WTC11 (cell line): ENCODE results near the gene RNPS1. TPM values are rescaled to one million over a fixed set of nuclear protein-coding genes. Genes with fewer than 3 reads are reported as not detected.

ENCODE experiments used
- ATAC-seq: fragments of 200-7000 bp; cut with Tn5 transposase; 2 replicates; pipeline ENCODE4 v1.10.0; 2021; ENCODE audit warnings: mild to moderate bottlenecking, moderate library complexity
- CTCF ChIA-PET: fragments of 300-600 bp; sonication (Branson Sonifier 250); formaldehyde crosslinking; loops from one replicate; lab custom pipeline; 2021; ENCODE audit warnings: antibody characterized with exemption; lab: Charles Lee
- POLR2A ChIA-PET: fragments of 350-600 bp; sonication (Branson Sonifier 250); formaldehyde crosslinking; loops from one replicate; lab custom pipeline; 2021; ENCODE audit warnings: antibody characterized with exemption; lab: Charles Lee
- DNase-seq: peaks from one replicate; pipeline ENCODE4 v3.0.0; 2021; ENCODE audit warnings: low spot score
- H3K27ac Mint-ChIP-seq: 2 replicates; pipeline ENCODE4 v1.8.0; 2021; ENCODE audit warnings: mixed read lengths
- H3K27me3 Mint-ChIP-seq: 2 replicates; pipeline ENCODE4 v1.8.0; 2021; ENCODE audit warnings: low read depth, mild to moderate bottlenecking, moderate library complexity, mixed read lengths
- H3K36me3 Mint-ChIP-seq: 2 replicates; pipeline ENCODE4 v1.8.0; 2021; ENCODE audit warnings: mixed read lengths
- H3K4me1 Mint-ChIP-seq: 2 replicates; pipeline ENCODE4 v1.8.0; 2022; ENCODE audit warnings: mixed read lengths
- H3K4me3 Mint-ChIP-seq: 2 replicates; pipeline ENCODE4 v1.8.0; 2021; ENCODE audit warnings: mild to moderate bottlenecking, moderate library complexity, mixed read lengths
- H3K9me3 Mint-ChIP-seq: 2 replicates; pipeline ENCODE4 v1.8.0; 2021; ENCODE audit warnings: mixed read lengths
- CBFB ChIP-seq: sonication (generic); formaldehyde crosslinking; IDR thresholded peaks from 2 replicates; pipeline ENCODE4 v1.8.1; 2022; ENCODE audit warnings: mild to moderate bottlenecking, low read depth, missing genetic modification reagents
- ELF4 ChIP-seq: sonication (generic); formaldehyde crosslinking; IDR thresholded peaks from 2 replicates; pipeline ENCODE4 v1.8.1; 2022; ENCODE audit warnings: low read depth, mild to moderate bottlenecking, moderate library complexity, missing genetic modification reagents
- ETV6 ChIP-seq: sonication (generic); formaldehyde crosslinking; IDR thresholded peaks from 2 replicates; pipeline ENCODE4 v1.8.1; 2022; ENCODE audit warnings: mild to moderate bottlenecking, missing genetic modification reagents
- NFATC4 ChIP-seq: fragments of 250-450 bp; sonication (Bioruptor Pico); IDR thresholded peaks from 2 replicates; pipeline ENCODE4 v1.9.0; 2021; ENCODE audit warnings: mild to moderate bottlenecking
- NR1H2 ChIP-seq: sonication (generic); formaldehyde crosslinking; IDR thresholded peaks from 2 replicates; pipeline ENCODE4 v1.9.0; 2021; ENCODE audit warnings: mild to moderate bottlenecking, moderate library complexity, missing genetic modification reagents
- OVOL2 ChIP-seq: fragments of 250-450 bp; sonication (Bioruptor Pico); IDR thresholded peaks from 2 replicates; pipeline ENCODE4 v1.9.0; 2021; ENCODE audit warnings: mild to moderate bottlenecking, borderline replicate concordance
- RELA ChIP-seq: sonication (generic); formaldehyde crosslinking; IDR thresholded peaks from 2 replicates; pipeline ENCODE4 v1.8.1; 2022; ENCODE audit warnings: missing genetic modification reagents, mild to moderate bottlenecking, borderline replicate concordance
- SMAD3 ChIP-seq: sonication (generic); formaldehyde crosslinking; IDR thresholded peaks from 2 replicates; pipeline ENCODE4 v1.8.0; 2022; ENCODE audit warnings: missing genetic modification reagents, mild to moderate bottlenecking, borderline replicate concordance
- TCF7 ChIP-seq: sonication (generic); formaldehyde crosslinking; IDR thresholded peaks from 2 replicates; pipeline ENCODE4 v1.8.0; 2022; ENCODE audit warnings: mild to moderate bottlenecking, low read depth, missing genetic modification reagents, moderate library complexity
- TP53 ChIP-seq: sonication (generic); formaldehyde crosslinking; IDR thresholded peaks from 2 replicates; pipeline ENCODE4 v1.8.1; 2023; ENCODE audit warnings: mild to moderate bottlenecking, missing genetic modification reagents
- total RNA-seq: library from RNA; stranded (reverse); gene quantifications from 3 replicates; pipeline ENCODE4 v1.2.3, GENCODE V29; 2021
- TF ChIP-seq, protein P1 (sequence below): sonication (generic); formaldehyde crosslinking; IDR thresholded peaks from 2 replicates; pipeline ENCODE4 v1.8.1; 2023; ENCODE audit warnings: mild to moderate bottlenecking, missing genetic modification reagents, borderline replicate concordance
- TF ChIP-seq, protein P2 (sequence below): sonication (generic); formaldehyde crosslinking; IDR thresholded peaks from 2 replicates; pipeline ENCODE4 v1.8.0; 2022; ENCODE audit warnings: mild to moderate bottlenecking, missing genetic modification reagents
- TF ChIP-seq, protein P3 (sequence below): fragments of 250-450 bp; sonication (Bioruptor Pico); IDR thresholded peaks from 2 replicates; pipeline ENCODE4 v1.8.0; 2021; ENCODE audit warnings: mild to moderate bottlenecking
- TF ChIP-seq, protein P4 (sequence below): fragments of 250-450 bp; sonication (Bioruptor Pico); conservative IDR thresholded peaks from 2 replicates; pipeline ENCODE4 v1.9.0; 2021; ENCODE audit warnings: mild to moderate bottlenecking

RNPS1 gene
- total RNA-seq, 1 experiment from 2014 or later = 331 TPM

DNA sequence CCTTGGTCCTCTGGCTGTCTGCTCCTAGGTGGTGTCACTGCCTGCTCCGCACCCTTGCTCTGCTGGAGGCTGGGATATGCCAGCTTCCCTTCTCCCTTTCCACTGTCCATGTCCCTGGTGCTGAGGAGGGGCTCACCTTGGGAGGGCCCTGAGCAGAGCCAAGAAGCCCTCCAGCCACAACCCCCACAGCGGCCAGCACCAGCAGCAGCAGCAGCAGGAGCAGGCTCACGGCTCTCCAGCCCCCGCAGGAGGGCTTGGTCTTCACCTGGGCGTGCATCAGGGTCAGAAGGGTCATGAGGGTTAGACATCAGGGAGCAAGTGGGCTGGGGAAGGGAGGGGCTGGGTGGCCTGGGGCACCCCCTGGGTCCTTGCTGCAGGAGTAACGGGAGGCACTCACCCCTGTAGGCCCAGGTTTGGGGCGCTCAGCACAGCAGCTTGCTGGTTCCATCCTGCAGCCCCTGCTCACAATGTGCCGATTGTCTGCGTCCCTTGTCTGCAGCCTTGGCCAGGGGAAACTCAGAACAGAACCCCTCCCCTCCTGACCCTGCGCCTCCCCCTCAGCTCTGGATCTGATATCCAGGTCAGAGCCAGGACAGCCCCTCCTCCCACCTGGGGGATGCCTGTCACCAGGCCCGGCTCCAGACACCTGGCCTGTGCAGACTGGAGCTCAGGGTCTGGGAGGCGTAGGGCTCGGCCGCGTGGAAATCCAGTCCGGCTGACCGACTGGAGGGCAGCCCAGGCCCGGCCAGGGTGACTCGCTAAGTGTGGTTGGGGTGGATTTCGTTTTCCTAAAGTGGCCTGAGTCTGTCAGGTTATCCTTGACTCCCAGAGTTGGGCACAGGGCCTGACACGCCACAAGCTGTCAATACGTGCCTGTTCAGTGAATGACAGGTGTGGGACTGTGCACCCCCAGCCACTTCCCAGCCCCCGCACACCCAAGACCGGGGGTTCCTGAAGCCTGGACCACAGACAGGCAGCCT, 57.2 kb downstream of the RNPS1 start, which contains the start of gene BRICD5 (continued):
- TF ChIP-seq, protein P1, sequence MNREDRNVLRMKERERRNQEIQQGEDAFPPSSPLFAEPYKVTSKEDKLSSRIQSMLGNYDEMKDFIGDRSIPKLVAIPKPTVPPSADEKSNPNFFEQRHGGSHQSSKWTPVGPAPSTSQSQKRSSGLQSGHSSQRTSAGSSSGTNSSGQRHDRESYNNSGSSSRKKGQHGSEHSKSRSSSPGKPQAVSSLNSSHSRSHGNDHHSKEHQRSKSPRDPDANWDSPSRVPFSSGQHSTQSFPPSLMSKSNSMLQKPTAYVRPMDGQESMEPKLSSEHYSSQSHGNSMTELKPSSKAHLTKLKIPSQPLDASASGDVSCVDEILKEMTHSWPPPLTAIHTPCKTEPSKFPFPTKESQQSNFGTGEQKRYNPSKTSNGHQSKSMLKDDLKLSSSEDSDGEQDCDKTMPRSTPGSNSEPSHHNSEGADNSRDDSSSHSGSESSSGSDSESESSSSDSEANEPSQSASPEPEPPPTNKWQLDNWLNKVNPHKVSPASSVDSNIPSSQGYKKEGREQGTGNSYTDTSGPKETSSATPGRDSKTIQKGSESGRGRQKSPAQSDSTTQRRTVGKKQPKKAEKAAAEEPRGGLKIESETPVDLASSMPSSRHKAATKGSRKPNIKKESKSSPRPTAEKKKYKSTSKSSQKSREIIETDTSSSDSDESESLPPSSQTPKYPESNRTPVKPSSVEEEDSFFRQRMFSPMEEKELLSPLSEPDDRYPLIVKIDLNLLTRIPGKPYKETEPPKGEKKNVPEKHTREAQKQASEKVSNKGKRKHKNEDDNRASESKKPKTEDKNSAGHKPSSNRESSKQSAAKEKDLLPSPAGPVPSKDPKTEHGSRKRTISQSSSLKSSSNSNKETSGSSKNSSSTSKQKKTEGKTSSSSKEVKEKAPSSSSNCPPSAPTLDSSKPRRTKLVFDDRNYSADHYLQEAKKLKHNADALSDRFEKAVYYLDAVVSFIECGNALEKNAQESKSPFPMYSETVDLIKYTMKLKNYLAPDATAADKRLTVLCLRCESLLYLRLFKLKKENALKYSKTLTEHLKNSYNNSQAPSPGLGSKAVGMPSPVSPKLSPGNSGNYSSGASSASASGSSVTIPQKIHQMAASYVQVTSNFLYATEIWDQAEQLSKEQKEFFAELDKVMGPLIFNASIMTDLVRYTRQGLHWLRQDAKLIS = no peak
- TF ChIP-seq SMAD3 (CRISPR knock-in tag) (peak; percentile 41; the same call in 1 of the 2 replicates), NR1H2 (CRISPR knock-in tag) (no peak), ETV6 (CRISPR knock-in tag) (no peak)

DNA sequence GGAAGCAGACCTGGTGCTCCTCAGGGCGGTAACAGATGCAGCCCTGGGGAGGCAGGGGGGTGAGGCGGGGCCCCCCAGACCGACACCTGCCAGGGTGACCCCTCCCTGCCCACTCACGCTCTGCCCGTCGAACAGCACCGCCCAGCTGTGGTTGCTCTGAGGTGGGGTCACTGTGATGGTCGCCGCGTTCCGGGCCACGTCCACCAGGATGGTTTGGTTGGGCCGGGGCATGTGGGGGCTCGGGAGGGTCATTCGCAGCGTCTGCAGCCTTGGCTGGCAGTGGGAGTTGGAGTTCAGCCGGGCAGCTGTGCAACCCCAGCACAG, 58.0 kb downstream of the RNPS1 start:
- Mint-ChIP-seq H3K27ac (no peak overlapping the region), H3K9me3 (no peaks in the 10 kb centered on the region)
- POLR2A ChIA-PET = interaction anchor here (0.5 to 1.9 kb wide), 5 partner anchors 10 to 163 kb away, joined by 4 to 10 read pairs (median 6); partner anchors contain the start of genes ECI1, NTHL1, TRAF7 and TSC2

More for the DNA sequence above, 58.0 kb downstream of the RNPS1 start:
- CTCF ChIA-PET = interaction anchor here (0.5 to 3.4 kb wide), 2 partner anchors 15 to 281 kb away, joined by 3 to 28 read pairs; no protein-coding TSS in a partner anchor
- H3K4me3 Mint-ChIP-seq = no peak overlapping the region
- H3K36me3 Mint-ChIP-seq = peaks cover 25% of the 10 kb centered on the region
- H3K4me1 Mint-ChIP-seq = peaks cover 31% of the 10 kb centered on the region
- ATAC-seq = no peak
- DNase-seq = no peak
- TF ChIP-seq NR1H2 (CRISPR knock-in tag) (no peak), NFATC4 (CRISPR knock-in tag) (no peak), TP53 (no peak), OVOL2 (CRISPR knock-in tag) (no peak), SMAD3 (CRISPR knock-in tag) (no peak), RELA (no peak), TCF7 (no peak), CBFB (CRISPR knock-in tag) (no peak), ELF4 (CRISPR knock-in tag) (no peak)
- TF ChIP-seq, protein P2, sequence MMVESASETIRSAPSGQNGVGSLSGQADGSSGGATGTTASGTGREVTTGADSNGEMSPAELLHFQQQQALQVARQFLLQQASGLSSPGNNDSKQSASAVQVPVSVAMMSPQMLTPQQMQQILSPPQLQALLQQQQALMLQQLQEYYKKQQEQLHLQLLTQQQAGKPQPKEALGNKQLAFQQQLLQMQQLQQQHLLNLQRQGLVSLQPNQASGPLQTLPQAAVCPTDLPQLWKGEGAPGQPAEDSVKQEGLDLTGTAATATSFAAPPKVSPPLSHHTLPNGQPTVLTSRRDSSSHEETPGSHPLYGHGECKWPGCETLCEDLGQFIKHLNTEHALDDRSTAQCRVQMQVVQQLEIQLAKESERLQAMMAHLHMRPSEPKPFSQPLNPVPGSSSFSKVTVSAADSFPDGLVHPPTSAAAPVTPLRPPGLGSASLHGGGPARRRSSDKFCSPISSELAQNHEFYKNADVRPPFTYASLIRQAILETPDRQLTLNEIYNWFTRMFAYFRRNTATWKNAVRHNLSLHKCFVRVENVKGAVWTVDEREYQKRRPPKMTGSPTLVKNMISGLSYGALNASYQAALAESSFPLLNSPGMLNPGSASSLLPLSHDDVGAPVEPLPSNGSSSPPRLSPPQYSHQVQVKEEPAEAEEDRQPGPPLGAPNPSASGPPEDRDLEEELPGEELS (CRISPR knock-in tag) = no peak
- TF ChIP-seq, protein P3, sequence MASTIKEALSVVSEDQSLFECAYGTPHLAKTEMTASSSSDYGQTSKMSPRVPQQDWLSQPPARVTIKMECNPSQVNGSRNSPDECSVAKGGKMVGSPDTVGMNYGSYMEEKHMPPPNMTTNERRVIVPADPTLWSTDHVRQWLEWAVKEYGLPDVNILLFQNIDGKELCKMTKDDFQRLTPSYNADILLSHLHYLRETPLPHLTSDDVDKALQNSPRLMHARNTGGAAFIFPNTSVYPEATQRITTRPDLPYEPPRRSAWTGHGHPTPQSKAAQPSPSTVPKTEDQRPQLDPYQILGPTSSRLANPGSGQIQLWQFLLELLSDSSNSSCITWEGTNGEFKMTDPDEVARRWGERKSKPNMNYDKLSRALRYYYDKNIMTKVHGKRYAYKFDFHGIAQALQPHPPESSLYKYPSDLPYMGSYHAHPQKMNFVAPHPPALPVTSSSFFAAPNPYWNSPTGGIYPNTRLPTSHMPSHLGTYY (CRISPR knock-in tag) = no peak
- TF ChIP-seq, protein P4, sequence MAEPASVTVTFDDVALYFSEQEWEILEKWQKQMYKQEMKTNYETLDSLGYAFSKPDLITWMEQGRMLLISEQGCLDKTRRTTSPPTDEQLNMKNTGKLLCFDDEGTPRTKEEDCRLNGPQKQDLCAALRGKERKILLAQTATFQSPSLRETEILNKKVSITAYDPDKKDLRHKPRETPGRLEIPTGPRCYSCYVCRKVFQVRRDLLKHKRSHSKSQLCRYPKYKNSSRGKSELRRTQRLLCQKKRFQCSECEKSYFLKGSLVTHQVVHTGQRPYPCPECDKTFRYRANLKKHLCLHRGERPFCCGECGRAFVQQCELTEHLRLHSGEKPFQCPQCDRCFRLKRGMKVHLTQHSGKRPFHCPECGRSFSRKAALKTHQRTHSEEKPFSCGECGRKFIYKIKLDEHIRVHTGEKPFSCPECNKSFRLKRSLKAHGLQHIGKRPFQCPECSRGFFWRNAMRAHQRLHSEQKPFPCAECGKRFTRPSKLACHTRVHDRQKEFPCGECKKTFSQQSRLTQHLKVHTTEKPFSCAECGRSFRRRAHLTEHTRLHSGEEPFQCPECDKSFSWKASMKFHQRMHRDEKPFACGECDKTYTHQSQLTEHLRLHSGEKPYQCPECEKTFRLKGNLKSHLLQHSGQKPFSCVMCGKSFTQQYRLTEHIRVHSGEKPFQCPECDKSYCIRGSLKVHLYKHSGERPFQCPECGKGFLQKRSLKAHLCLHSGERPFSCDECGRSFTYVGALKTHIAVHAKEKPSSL = no peak
- no peaks in the 10 kb centered on the region for H3K27me3 Mint-ChIP-seq
